ENCODE measurements around the gene SYNGAP1. TPM values are rescaled to one million over a fixed set of nuclear protein-coding genes. Genes with fewer than 3 reads are reported as not detected.

Gene SYNGAP1
- total RNA-seq, 4 donors from 2014 or later: 0.71 to 2.3 (median 1.3) TPM

- no peaks in the 10 kb centered on the region for H3K36me3 ChIP-seq
- H3K27ac ChIP-seq: no peak overlapping the region
- in situ Hi-C loops (cut with MboI; ENCODE audit: low sequenced_read_pairs in 4 of 4): loop anchor here in 1 of 4 donors (10.0 kb wide), 1 partner anchor 57 kb away; no protein-coding TSS in a partner anchor
- TF ChIP-seq POLR2A (IDR thresholded peaks at IDR 0.05) (no peak), CTCF (IDR thresholded peaks at IDR 0.05 in 4 of 5, conservative IDR thresholded peaks at IDR 0.05 in 1 of 5) (no peak)
- H3K9me3 ChIP-seq: no peaks in the 10 kb centered on the region
- ATAC-seq (no peak), DNase-seq (no peak)
- no peak overlapping the region for H3K4me3 ChIP-seq
- H3K27me3 ChIP-seq: no peaks in the 10 kb centered on the region
- intact Hi-C loops (cut with DNase I; ENCODE audit: low total_unique reads): no loop called here
- no peaks in the 10 kb centered on the region for H3K4me1 ChIP-seq
These were observed 22.4 kb downstream of the SYNGAP1 start for GRCh38 chr6:33442283-33442682.

- no peak for TF ChIP-seq CTCF (IDR thresholded peaks at IDR 0.05 in 4 of 5, conservative IDR thresholded peaks at IDR 0.05 in 1 of 5)
- no peak for TF ChIP-seq POLR2A (IDR thresholded peaks at IDR 0.05)
- no peaks in the 10 kb centered on the region for H3K9me3 ChIP-seq
- H3K4me1 ChIP-seq: no peaks in the 10 kb centered on the region
- no peaks in the 10 kb centered on the region for H3K36me3 ChIP-seq
- no peaks in the 10 kb centered on the region for H3K27me3 ChIP-seq
- ATAC-seq: no peak
- H3K4me3 ChIP-seq: no peak overlapping the region
- H3K27ac ChIP-seq: no peak overlapping the region
- intact Hi-C loops (cut with DNase I; ENCODE audit: low total_unique reads): no loop called here
- in situ Hi-C loops (cut with MboI; ENCODE audit: low sequenced_read_pairs in 4 of 4): loop anchor here in 1 of 4 donors (10.0 kb wide), 1 partner anchor 58 kb away; no protein-coding TSS in a partner anchor
- no peak for DNase-seq
These were observed 23.2 kb downstream of the SYNGAP1 start for GRCh38 chr6:33443025-33443424.

GRCh38 chr6:33443619-33444504, 24.0 kb downstream of the SYNGAP1 start:
- DNase-seq: no peak
- intact Hi-C loops (cut with DNase I; ENCODE audit: low total_unique reads) (no loop called here), in situ Hi-C loops (cut with MboI; ENCODE audit: low sequenced_read_pairs in 4 of 4) (loop anchor here in 1 of 4 donors (10.0 kb wide), 1 partner anchor 59 kb away; no protein-coding TSS in a partner anchor)
- Histone ChIP-seq H3K27me3 (no peaks in the 10 kb centered on the region), H3K4me3 (no peak overlapping the region), H3K4me1 (no peaks in the 10 kb centered on the region), H3K36me3 (no peaks in the 10 kb centered on the region), H3K9me3 (no peaks in the 10 kb centered on the region), H3K27ac (no peak overlapping the region)
- ATAC-seq: no peak
- TF ChIP-seq POLR2A (IDR thresholded peaks at IDR 0.05): no peak
- TF ChIP-seq CTCF (IDR thresholded peaks at IDR 0.05 in 4 of 5, conservative IDR thresholded peaks at IDR 0.05 in 1 of 5): no peak

GRCh38 chr6:33445119-33445603, 25.3 kb downstream of the SYNGAP1 start:
- intact Hi-C loops (cut with DNase I; ENCODE audit: low total_unique reads): no loop called here
- no peaks in the 10 kb centered on the region for H3K36me3 ChIP-seq

More at GRCh38 chr6:33445119-33445603, 25.3 kb downstream of the SYNGAP1 start:
- H3K9me3 ChIP-seq: no peaks in the 10 kb centered on the region
- H3K27ac ChIP-seq: no peak overlapping the region
- DNase-seq (no peak), ATAC-seq (no peak)
- H3K4me1 ChIP-seq: no peaks in the 10 kb centered on the region
- TF ChIP-seq CTCF (IDR thresholded peaks at IDR 0.05 in 4 of 5, conservative IDR thresholded peaks at IDR 0.05 in 1 of 5): no peak
- TF ChIP-seq POLR2A (IDR thresholded peaks at IDR 0.05): no peak
- in situ Hi-C loops (cut with MboI; ENCODE audit: low sequenced_read_pairs in 4 of 4): loop anchor here in 1 of 4 donors (10.0 kb wide), 1 partner anchor 60 kb away; no protein-coding TSS in a partner anchor
- H3K4me3 ChIP-seq: no peak overlapping the region
- no peaks in the 10 kb centered on the region for H3K27me3 ChIP-seq

Data from gastrocnemius medialis (tissue), 4 donors.